Measurements from ENCODE around the gene CANX. TPM values are rescaled to one million over a fixed set of nuclear protein-coding genes. Genes with fewer than 3 reads are reported as not detected.

The CANX gene
- total RNA-seq, 2 experiments from 2014 or later, result 164 to 451 TPM

DNA sequence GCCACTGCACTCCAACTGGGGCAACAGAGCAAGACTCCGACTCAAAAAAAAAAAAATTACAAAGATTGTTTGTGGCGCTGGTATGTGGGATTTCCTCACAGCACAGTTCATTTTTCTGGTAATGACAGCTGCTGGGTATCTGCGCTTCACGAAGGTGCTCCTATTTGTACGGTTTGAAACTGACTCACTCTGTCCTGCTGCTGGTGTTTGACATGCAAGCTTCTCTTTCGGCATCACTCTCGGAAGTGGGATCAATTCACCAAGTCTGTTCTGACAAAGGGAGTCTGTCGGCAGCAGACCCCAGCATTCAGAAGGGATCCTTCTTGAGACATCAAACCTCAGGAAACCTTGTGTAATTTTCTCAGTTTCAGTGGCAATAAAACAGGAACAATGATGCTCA lies 60.2 kb downstream of the CANX start:
- H3K4me2 ChIP-seq (ENCODE audit: low read length), result no peak overlapping the region
- no peaks in the 10 kb centered on the region for H3K9me2 ChIP-seq (ENCODE audit: insufficient read depth, low read length)
- H2AFZ ChIP-seq (ENCODE audit: low read length), result no peak overlapping the region
- H3K4me1 ChIP-seq (ENCODE audit: insufficient read depth, low read length, poor library complexity, severe bottlenecking), result peaks cover 17% of the 10 kb centered on the region
- H3K9me3 ChIP-seq (ENCODE audit: low read length), result no peaks in the 10 kb centered on the region
- no peak for TF ChIP-seq EZH2phosphoT487 (IDR thresholded peaks at IDR 0.05; ENCODE audit: borderline replicate concordance, low read depth, low read length)
- TF ChIP-seq, protein P1, sequence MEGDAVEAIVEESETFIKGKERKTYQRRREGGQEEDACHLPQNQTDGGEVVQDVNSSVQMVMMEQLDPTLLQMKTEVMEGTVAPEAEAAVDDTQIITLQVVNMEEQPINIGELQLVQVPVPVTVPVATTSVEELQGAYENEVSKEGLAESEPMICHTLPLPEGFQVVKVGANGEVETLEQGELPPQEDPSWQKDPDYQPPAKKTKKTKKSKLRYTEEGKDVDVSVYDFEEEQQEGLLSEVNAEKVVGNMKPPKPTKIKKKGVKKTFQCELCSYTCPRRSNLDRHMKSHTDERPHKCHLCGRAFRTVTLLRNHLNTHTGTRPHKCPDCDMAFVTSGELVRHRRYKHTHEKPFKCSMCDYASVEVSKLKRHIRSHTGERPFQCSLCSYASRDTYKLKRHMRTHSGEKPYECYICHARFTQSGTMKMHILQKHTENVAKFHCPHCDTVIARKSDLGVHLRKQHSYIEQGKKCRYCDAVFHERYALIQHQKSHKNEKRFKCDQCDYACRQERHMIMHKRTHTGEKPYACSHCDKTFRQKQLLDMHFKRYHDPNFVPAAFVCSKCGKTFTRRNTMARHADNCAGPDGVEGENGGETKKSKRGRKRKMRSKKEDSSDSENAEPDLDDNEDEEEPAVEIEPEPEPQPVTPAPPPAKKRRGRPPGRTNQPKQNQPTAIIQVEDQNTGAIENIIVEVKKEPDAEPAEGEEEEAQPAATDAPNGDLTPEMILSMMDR (conservative IDR thresholded peaks at IDR 0.05; ENCODE audit: low read length), result no peak
- intact Hi-C loops (cut with micrococcal nuclease; ENCODE audit: unreplicated experiment), result no loop called here
- H3K27ac ChIP-seq (ENCODE audit: low read depth, low read length, poor library complexity, severe bottlenecking), result no peak overlapping the region
- POLR2A ChIA-PET, result no interaction called here
- no peak overlapping the region for H3K4me3 ChIP-seq (ENCODE audit: low read depth, low read length, poor library complexity, severe bottlenecking)
- H3K36me3 ChIP-seq (ENCODE audit: insufficient read depth, low read length), result peaks cover 8% of the 10 kb centered on the region; the same call in 1 of the 2 replicates
- no peak for DNase-seq (ENCODE audit: low spot score)
- peaks cover 20% of the 10 kb centered on the region for H4K20me1 ChIP-seq (ENCODE audit: insufficient read depth, low read length)
- peaks cover 86% of the 10 kb centered on the region for H3K79me2 ChIP-seq (ENCODE audit: insufficient read depth, low read depth, low read length)
- no TSS peak for BruUV-seq (replicated peaks)
- CTCF ChIA-PET (ENCODE audit: unreplicated experiment), result no interaction called here

DNA sequence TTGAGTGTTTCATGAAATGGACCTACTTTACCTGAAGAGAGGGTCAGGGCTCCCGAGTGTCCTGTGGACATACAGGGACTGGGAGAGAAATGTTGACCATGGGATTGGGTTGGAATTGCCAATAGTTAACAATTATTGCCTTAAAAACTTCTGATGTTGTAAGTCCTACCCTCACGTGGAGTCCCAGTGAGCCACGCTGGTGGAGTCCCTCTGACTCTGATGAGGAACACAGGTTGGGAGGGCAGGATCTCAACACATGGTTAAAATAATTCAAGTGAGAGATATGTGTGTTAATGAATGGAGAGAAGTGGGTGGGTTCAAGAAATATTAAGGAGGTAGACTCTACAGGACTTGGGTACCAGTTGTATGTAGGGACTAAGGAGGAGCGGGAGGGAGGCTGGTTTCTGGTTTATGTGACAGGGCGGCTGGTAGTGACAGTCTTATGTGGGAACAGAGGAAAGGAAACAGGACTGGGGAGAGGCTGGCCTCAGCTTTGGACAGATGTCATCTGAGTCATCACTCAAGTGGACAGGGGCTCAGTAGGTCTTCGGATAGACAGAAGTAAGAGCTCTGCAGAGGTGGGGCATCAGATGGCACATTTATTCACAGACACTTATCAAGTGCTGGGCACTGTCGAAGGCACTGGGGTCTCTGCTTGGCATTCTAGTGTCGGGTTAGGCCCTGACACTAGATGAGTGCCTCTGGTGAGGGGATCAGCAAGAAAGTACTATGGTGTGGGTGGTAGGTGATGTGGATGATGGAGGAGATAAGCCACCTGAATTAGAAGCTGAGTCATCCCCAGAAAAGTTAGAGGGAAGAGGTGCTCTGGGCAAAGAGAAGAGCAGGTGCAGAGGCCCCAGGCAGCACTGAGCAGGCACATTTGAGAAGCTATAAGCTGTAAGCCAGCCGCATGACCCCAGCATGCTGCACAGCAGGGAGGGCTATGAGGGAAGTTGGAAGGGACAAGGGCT lies 61.1 kb downstream of the CANX start:
- Histone ChIP-seq H3K79me2 (ENCODE audit: insufficient read depth, low read depth, low read length) (peaks cover 79% of the 10 kb centered on the region), H3K9me2 (ENCODE audit: insufficient read depth, low read length) (no peaks in the 10 kb centered on the region), H4K20me1 (ENCODE audit: insufficient read depth, low read length) (peaks cover 20% of the 10 kb centered on the region), H3K27ac (ENCODE audit: low read depth, low read length, poor library complexity, severe bottlenecking) (no peak overlapping the region), H3K4me2 (ENCODE audit: low read length) (no peak overlapping the region), H2AFZ (ENCODE audit: low read length) (no peak overlapping the region), H3K4me3 (ENCODE audit: low read depth, low read length, poor library complexity, severe bottlenecking) (no peak overlapping the region), H3K36me3 (ENCODE audit: insufficient read depth, low read length) (peaks cover 8% of the 10 kb centered on the region; the same call in 1 of the 2 replicates), H3K9me3 (ENCODE audit: low read length) (no peaks in the 10 kb centered on the region), H3K4me1 (ENCODE audit: insufficient read depth, low read length, poor library complexity, severe bottlenecking) (peaks cover 17% of the 10 kb centered on the region)
- DNase-seq (ENCODE audit: low spot score), result no peak
- intact Hi-C loops (cut with micrococcal nuclease; ENCODE audit: unreplicated experiment), result loop anchor here (10.0 kb wide), 1 partner anchor 215 kb away; no protein-coding TSS in a partner anchor
- no TSS peak for BruUV-seq (replicated peaks)
- no peak for TF ChIP-seq EZH2phosphoT487 (IDR thresholded peaks at IDR 0.05; ENCODE audit: borderline replicate concordance, low read depth, low read length)
- TF ChIP-seq, protein P1 (conservative IDR thresholded peaks at IDR 0.05; ENCODE audit: low read length), result no peak
- ChIA-PET CTCF (ENCODE audit: unreplicated experiment) (no interaction called here), POLR2A (no interaction called here)
